Activated CD8-positive, alpha-beta T cell treated with anti-CD3 and anti-CD28 coated beads for 36 hours (primary cell): ENCODE measurements around the gene CDC42EP4. TPM values are rescaled to one million over a fixed set of nuclear protein-coding genes. Genes with fewer than 3 reads are reported as not detected.

Experiments used
- ATAC-seq: fragments of 200-7000 bp; cut with Tn5 transposase; one replicate; pipeline ENCODE4 v1.10.0; 2021; ENCODE audit warnings: mild to moderate bottlenecking, moderate library complexity
- CTCF ChIA-PET: fragments of 350-600 bp; sonication (Branson Sonifier 250); formaldehyde crosslinking; loops from one replicate; lab custom pipeline; 2021; ENCODE audit warnings: antibody characterized with exemption; lab: Charles Lee
- POLR2A ChIA-PET: fragments of 350-600 bp; sonication (Branson Sonifier 250); formaldehyde crosslinking; loops from one replicate; lab custom pipeline; 2021; ENCODE audit warnings: antibody characterized with exemption; lab: Charles Lee
- DNase-seq: peaks from one replicate; pipeline ENCODE4 v3.0.0-alpha.2; 2020
- H3K27ac Mint-ChIP-seq: one replicate; pipeline ENCODE4 v1.8.0; 2021; ENCODE audit warnings: mild to moderate bottlenecking, mixed read lengths
- H3K27me3 Mint-ChIP-seq: one replicate; pipeline ENCODE4 v1.8.0; 2021; ENCODE audit warnings: mixed read lengths
- H3K36me3 Mint-ChIP-seq: one replicate; pipeline ENCODE4 v1.8.0; 2021; ENCODE audit warnings: low read depth, mixed read lengths
- H3K4me1 Mint-ChIP-seq: one replicate; pipeline ENCODE4 v1.8.0; 2021; ENCODE audit warnings: low read depth, mixed read lengths
- H3K4me3 Mint-ChIP-seq: one replicate; pipeline ENCODE4 v1.8.0; 2021; ENCODE audit warnings: mild to moderate bottlenecking, moderate library complexity, mixed read lengths
- H3K9me3 Mint-ChIP-seq: one replicate; pipeline ENCODE4 v1.8.0; 2021; ENCODE audit warnings: mixed read lengths
- CTCF ChIP-seq: fragments of 200-600 bp; IDR thresholded peaks from one replicate; pipeline ENCODE4 v1.8.0; 2022; ENCODE audit warnings: antibody characterized with exemption, mild to moderate bottlenecking
- intact Hi-C: fragments of 100-400 bp; cut with micrococcal nuclease; formaldehyde crosslinking; loops from one replicate; pipeline ENCODE4 v1.10.0; 2022
- total RNA-seq, 2 experiments: library from RNA; stranded (reverse); gene quantifications; one replicate each; pipeline ENCODE4 v1.2.3, GENCODE V29; 2021

CDC42EP4 gene
- total RNA-seq, 2 experiments from 2014 or later = 0.72 to 1.1 TPM

GRCh38 chr17:73262676-73263642 is 48.8 kb downstream of the CDC42EP4 start:
- H3K4me3 Mint-ChIP-seq = no peak overlapping the region
- no peak for DNase-seq
- POLR2A ChIA-PET = no interaction called here
- H3K4me1 Mint-ChIP-seq = no peaks in the 10 kb centered on the region
- CTCF ChIA-PET = interaction anchor here (0.8 to 11.5 kb wide), 3 partner anchors 108 to 706 kb away, joined by 3 to 157 read pairs (median 3); no protein-coding TSS in a partner anchor
- ATAC-seq = no peak
- H3K27me3 Mint-ChIP-seq = no peaks in the 10 kb centered on the region
- no peak overlapping the region for H3K27ac Mint-ChIP-seq
- intact Hi-C loops = no loop called here
- H3K36me3 Mint-ChIP-seq = no peaks in the 10 kb centered on the region
- no peak for TF ChIP-seq CTCF
- no peaks in the 10 kb centered on the region for H3K9me3 Mint-ChIP-seq

- POLR2A ChIA-PET = no interaction called here
- Mint-ChIP-seq H3K27me3 (no peaks in the 10 kb centered on the region), H3K4me1 (no peaks in the 10 kb centered on the region), H3K27ac (no peak overlapping the region), H3K4me3 (no peak overlapping the region), H3K36me3 (no peaks in the 10 kb centered on the region), H3K9me3 (no peaks in the 10 kb centered on the region)
- CTCF ChIA-PET = interaction anchor here (1.0 to 11.5 kb wide), 2 partner anchors 108 to 536 kb away, joined by 3 to 157 read pairs; no protein-coding TSS in a partner anchor
- no peak for ATAC-seq
- TF ChIP-seq CTCF = no peak
- intact Hi-C loops = no loop called here
- no peak for DNase-seq
These were observed 49.7 kb downstream of the CDC42EP4 start for GRCh38 chr17:73261952-73262675.

- H3K27me3 Mint-ChIP-seq = no peaks in the 10 kb centered on the region
- no peaks in the 10 kb centered on the region for H3K4me1 Mint-ChIP-seq
- intact Hi-C loops = no loop called here
- no peak within 1 kb of the TSS for H3K4me3 Mint-ChIP-seq
- ATAC-seq = no peak
- no peaks in the 10 kb centered on the region for H3K36me3 Mint-ChIP-seq
- H3K27ac Mint-ChIP-seq = no peak within 1 kb of the TSS
- no peaks in the 10 kb centered on the region for H3K9me3 Mint-ChIP-seq
- CTCF ChIA-PET = interaction anchor here (1.0 to 11.5 kb wide), 2 partner anchors 109 to 536 kb away, joined by 3 to 157 read pairs; no protein-coding TSS in a partner anchor
- POLR2A ChIA-PET = no interaction called here
- no peak for DNase-seq
- no peak for TF ChIP-seq CTCF
These were observed 50.2 kb downstream of the CDC42EP4 start, which contains the start of gene CPSF4L for GRCh38 chr17:73261617-73261951. CPSF4L (minus strand) TSS chr17:73261880; CDS start chr17:73261818, 62 bp downstream.

- no peaks in the 10 kb centered on the region for H3K27me3 Mint-ChIP-seq
- H3K9me3 Mint-ChIP-seq = no peaks in the 10 kb centered on the region
- DNase-seq = no peak
- no peaks in the 10 kb centered on the region for H3K36me3 Mint-ChIP-seq
- ChIA-PET CTCF (interaction anchor here (11.5 kb wide), 1 partner anchor 113 kb away, joined by 157 read pairs; no protein-coding TSS in a partner anchor), POLR2A (no interaction called here)
- intact Hi-C loops = no loop called here
- H3K4me1 Mint-ChIP-seq = peaks cover 4% of the 10 kb centered on the region
- no peak for ATAC-seq
- no peak overlapping the region for H3K27ac Mint-ChIP-seq
- TF ChIP-seq CTCF = no peak
- H3K4me3 Mint-ChIP-seq = no peak overlapping the region
These were observed 54.3 kb downstream of the CDC42EP4 start for GRCh38 chr17:73257516-73257915.
